HG02610 (cell line): ENCODE data around the gene POU3F2.

ENCODE experiments used
- ATAC-seq: cut with Tn5 transposase; IDR thresholded peaks from one replicate; pipeline ENCODE4 v1.9.1; 2021; ENCODE audit warnings: mild to moderate bottlenecking, moderate library complexity; ENCODE audit not compliant: unreplicated experiment

Gene POU3F2

GRCh38 chr6:98843271-98844243 is 9.2 kb downstream of the POU3F2 start:
- ATAC-seq, result no peak

- no peak for ATAC-seq
Observed at GRCh38 chr6:98844244-98845210, 10.2 kb downstream of the POU3F2 start.

GRCh38 chr6:98845211-98846020 is 11.0 kb downstream of the POU3F2 start:
- peak; percentile 62 for ATAC-seq

- no peak for ATAC-seq
Observed at GRCh38 chr6:98846021-98846380, 11.6 kb downstream of the POU3F2 start.

GRCh38 chr6:98847416-98847778 is 13.0 kb downstream of the POU3F2 start:
- no peak for ATAC-seq

- ATAC-seq, result peak; percentile 49
Observed at GRCh38 chr6:98847779-98848538, 13.6 kb downstream of the POU3F2 start.

GRCh38 chr6:98848539-98849242 is 14.3 kb downstream of the POU3F2 start:
- no peak for ATAC-seq

GRCh38 chr6:98864497-98864896 is 30.1 kb downstream of the POU3F2 start:
- ATAC-seq, result no peak

GRCh38 chr6:98871057-98871456 is 36.7 kb downstream of the POU3F2 start:
- no peak for ATAC-seq

- no peak for ATAC-seq
Observed at GRCh38 chr6:98871821-98872220, 37.4 kb downstream of the POU3F2 start.

- no peak for ATAC-seq
Observed at GRCh38 chr6:98875375-98875774, 41.0 kb downstream of the POU3F2 start.

GRCh38 chr6:98877250-98877649 is 42.9 kb downstream of the POU3F2 start:
- no peak for ATAC-seq

GRCh38 chr6:98880486-98880885 is 46.1 kb downstream of the POU3F2 start:
- peak; percentile 97 for ATAC-seq

- ATAC-seq, result no peak
Observed at GRCh38 chr6:98885330-98885729, 51.0 kb downstream of the POU3F2 start.

- ATAC-seq, result no peak
Observed at GRCh38 chr6:98887650-98888049, 53.3 kb downstream of the POU3F2 start.
